OCI-LY7 (cell line): ENCODE measurements around the gene YTHDF2. TPM values are rescaled to one million over a fixed set of nuclear protein-coding genes. Genes with fewer than 3 reads are reported as not detected.

Experiments used
- BruUV-seq: library from RNA; stranded (reverse); fragments of 400-500 nt; replicated peaks from 2 replicates; lab custom pipeline; 2021; lab: Mats Ljungman, UMichigan
- CTCF ChIA-PET: fragments of 300-600 bp; sonication (Branson Sonifier 250); formaldehyde crosslinking; loops from one replicate; lab custom pipeline; 2022; ENCODE audit warnings: antibody characterized with exemption; ENCODE audit not compliant: unreplicated experiment; lab: Charles Lee
- POLR2A ChIA-PET: fragments of 300-600 bp; sonication (Branson Sonifier 250); formaldehyde crosslinking; loops from one replicate; lab custom pipeline; 2022; ENCODE audit warnings: antibody characterized with exemption; lab: Charles Lee
- DNase-seq: peaks from one replicate; pipeline ENCODE4 v3.0.0-alpha.2; 2015; ENCODE audit warnings: low spot score
- H2AFZ ChIP-seq: fragments of 200-600 bp; sonication (generic), shearing (Covaris generic); 2 replicates; pipeline ENCODE4 v1.6.1; 2014; ENCODE audit warnings: mild to moderate bottlenecking, antibody characterized with exemption, low read length, moderate library complexity
- H3K27ac ChIP-seq: fragments of 200-600 bp; sonication (generic); 2 replicates; pipeline ENCODE4 v1.5.1; 2014; ENCODE audit warnings: mixed run types, low read depth, mild to moderate bottlenecking, moderate library complexity, low read length, inconsistent platforms; ENCODE audit not compliant: poor library complexity, severe bottlenecking
- H3K36me3 ChIP-seq: fragments of 200-600 bp; sonication (generic); 2 replicates; pipeline ENCODE4 v1.6.1; 2014; ENCODE audit warnings: mild to moderate bottlenecking, antibody characterized with exemption, low read length, moderate library complexity, mixed read lengths; ENCODE audit not compliant: insufficient read depth
- H3K4me1 ChIP-seq: fragments of 200-600 bp; sonication (generic); 2 replicates; pipeline ENCODE4 v1.5.1; 2014; ENCODE audit warnings: mild to moderate bottlenecking, low read length; ENCODE audit not compliant: insufficient read depth, poor library complexity, severe bottlenecking
- H3K4me2 ChIP-seq: fragments of 200-600 bp; sonication (generic); 2 replicates; pipeline ENCODE4 v1.6.1; 2014; ENCODE audit warnings: mild to moderate bottlenecking, low read length
- H3K4me3 ChIP-seq: fragments of 200-600 bp; sonication (generic); 2 replicates; pipeline ENCODE4 v1.5.1; 2014; ENCODE audit warnings: mild to moderate bottlenecking, low read depth, low read length; ENCODE audit not compliant: poor library complexity, severe bottlenecking
- H3K79me2 ChIP-seq: fragments of 200-600 bp; sonication (generic); 2 replicates; pipeline ENCODE4 v1.6.1; 2016; ENCODE audit warnings: low read depth, mild to moderate bottlenecking, low read length, moderate library complexity, mixed read lengths; ENCODE audit not compliant: insufficient read depth
- H3K9me2 ChIP-seq: fragments of 200-600 bp; sonication (generic); 2 replicates; pipeline ENCODE4 v1.6.1; 2016; ENCODE audit warnings: mild to moderate bottlenecking, low read length, mixed read lengths; ENCODE audit not compliant: insufficient read depth
- H3K9me3 ChIP-seq: fragments of 200-600 bp; sonication (generic); 2 replicates; pipeline ENCODE4 v1.6.1; 2014; ENCODE audit warnings: mild to moderate bottlenecking, mixed run types, low read length, mixed read lengths
- H4K20me1 ChIP-seq: fragments of 200-600 bp; sonication (generic); 2 replicates; pipeline ENCODE4 v1.6.1; 2014; ENCODE audit warnings: mild to moderate bottlenecking, antibody characterized with exemption, low read length, moderate library complexity, mixed read lengths; ENCODE audit not compliant: insufficient read depth
- CTCF ChIP-seq: fragments of 200-600 bp; sonication (generic); conservative IDR thresholded peaks from 2 replicates; pipeline ENCODE4 v1.5.1; 2014; ENCODE audit warnings: mild to moderate bottlenecking, antibody characterized with exemption, low read length, moderate library complexity, mixed read lengths
- EZH2phosphoT487 ChIP-seq: fragments of 200-600 bp; sonication (generic); IDR thresholded peaks from 2 replicates; pipeline ENCODE4 v1.6.1; 2018; ENCODE audit warnings: low read depth, borderline replicate concordance, mild to moderate bottlenecking, mixed run types, antibody characterized with exemption, low read length, moderate library complexity, mixed read lengths
- intact Hi-C: fragments of 100-400 bp; cut with micrococcal nuclease; formaldehyde crosslinking; loops from one replicate; pipeline ENCODE4 v1.10.0; 2022; ENCODE audit not compliant: unreplicated experiment
- total RNA-seq, 2 experiments: library from RNA; depleted of rRNA in 1 of 2; stranded (reverse); fragments of >200 nt in 1 of 2; shearing (Covaris generic) in 1 of 2; gene quantifications; 2 replicates each; pipeline ENCODE4 v1.2.3, GENCODE V29; 2014 to 2022

YTHDF2 gene
- total RNA-seq, 2 experiments from 2014 or later: 57.9 to 83.6 TPM

DNA sequence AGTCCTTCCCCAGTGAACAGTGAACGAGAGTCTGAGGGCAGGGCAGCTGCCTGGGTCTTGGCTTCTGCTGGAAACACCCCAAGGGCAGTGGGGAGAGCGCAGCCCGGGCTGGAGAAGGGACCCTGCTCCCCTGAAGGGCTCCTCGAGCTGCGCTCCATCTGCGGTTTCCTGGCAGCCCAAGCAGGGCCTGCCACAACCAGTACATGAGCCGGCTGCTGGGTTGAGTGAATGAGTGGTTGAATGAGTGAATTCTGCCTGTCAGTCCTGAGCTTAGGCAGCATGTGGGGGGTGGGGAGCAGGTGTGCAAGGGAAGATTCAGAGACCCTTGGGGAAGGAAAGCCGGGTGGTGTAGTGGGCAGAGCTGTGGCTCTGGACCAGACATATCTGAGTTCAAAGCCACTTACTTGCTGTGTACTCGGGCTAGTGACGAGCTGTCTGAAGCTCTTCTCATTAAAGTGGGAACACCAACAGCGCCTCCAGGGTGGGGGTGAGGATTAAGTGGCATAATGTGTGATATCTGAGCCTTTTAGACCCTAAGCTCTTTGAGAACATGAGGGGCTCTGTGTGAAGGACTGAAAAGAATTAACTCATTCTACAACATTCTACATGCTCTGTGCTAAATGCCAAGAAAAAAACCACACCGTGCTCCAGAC is 78.9 kb downstream of the YTHDF2 start:
- intact Hi-C loops: no loop called here
- Histone ChIP-seq H4K20me1 (no peaks in the 10 kb centered on the region), H2AFZ (no peak overlapping the region), H3K27ac (no peak overlapping the region), H3K9me3 (no peaks in the 10 kb centered on the region), H3K9me2 (no peaks in the 10 kb centered on the region), H3K4me1 (no peaks in the 10 kb centered on the region), H3K4me2 (no peak overlapping the region), H3K4me3 (no peak overlapping the region), H3K36me3 (no peaks in the 10 kb centered on the region), H3K79me2 (no peaks in the 10 kb centered on the region)
- no TSS peak for BruUV-seq
- TF ChIP-seq CTCF (no peak), EZH2phosphoT487 (no peak)
- DNase-seq: no peak
- ChIA-PET CTCF (no interaction called here), POLR2A (interaction anchor here (0.5 to 0.6 kb wide), 3 partner anchors 124 to 486 kb away, joined by 4 to 6 read pairs (median 6); no protein-coding TSS in a partner anchor)

DNA sequence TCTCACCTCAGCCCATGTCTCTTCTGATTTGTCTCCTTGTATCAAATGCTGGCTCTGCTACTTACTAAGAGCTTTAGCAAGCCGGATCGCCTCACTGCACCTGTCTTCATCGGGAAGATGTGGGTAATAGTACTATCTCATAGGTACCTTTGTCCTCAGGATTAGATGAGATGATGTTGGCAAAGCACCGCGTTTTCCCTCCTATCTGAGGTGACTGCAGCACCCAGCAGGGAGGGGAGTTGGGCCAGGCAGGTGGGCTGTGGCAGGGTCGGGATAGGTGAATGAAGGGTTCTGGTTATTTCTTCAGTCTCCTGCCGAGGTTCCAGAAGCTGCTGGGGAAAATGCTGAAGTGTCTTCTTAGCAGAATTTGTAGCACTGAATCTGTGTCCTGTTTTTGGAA is 80.4 kb downstream of the YTHDF2 start:
- Histone ChIP-seq H3K9me2 (no peaks in the 10 kb centered on the region), H3K36me3 (no peaks in the 10 kb centered on the region), H3K4me3 (no peak overlapping the region), H4K20me1 (no peaks in the 10 kb centered on the region), H3K9me3 (no peaks in the 10 kb centered on the region), H2AFZ (no peak overlapping the region), H3K79me2 (no peaks in the 10 kb centered on the region), H3K4me2 (no peak overlapping the region), H3K4me1 (no peaks in the 10 kb centered on the region), H3K27ac (no peak overlapping the region)
- ChIA-PET CTCF (no interaction called here), POLR2A (no interaction called here)
- no peak for TF ChIP-seq CTCF
- no peak for TF ChIP-seq EZH2phosphoT487
- no TSS peak for BruUV-seq
- intact Hi-C loops: no loop called here
- DNase-seq: no peak

- no TSS peak for BruUV-seq
- Histone ChIP-seq H3K4me1 (no peaks in the 10 kb centered on the region), H3K79me2 (no peaks in the 10 kb centered on the region), H3K9me3 (no peaks in the 10 kb centered on the region), H2AFZ (no peak overlapping the region), H4K20me1 (no peaks in the 10 kb centered on the region), H3K27ac (no peak overlapping the region), H3K4me2 (no peak overlapping the region), H3K9me2 (no peaks in the 10 kb centered on the region), H3K4me3 (no peak overlapping the region), H3K36me3 (no peaks in the 10 kb centered on the region)
- no peak for TF ChIP-seq CTCF
- TF ChIP-seq EZH2phosphoT487: no peak
- intact Hi-C loops: no loop called here
- no peak for DNase-seq
- CTCF ChIA-PET: no interaction called here
- POLR2A ChIA-PET: no interaction called here
These were observed 82.3 kb downstream of the YTHDF2 start for GRCh38 chr1:28819020-28819419.
